Immature natural killer cell (primary cell): ENCODE data around the gene EXOC2. TPM values are rescaled to one million over a fixed set of nuclear protein-coding genes. Genes with fewer than 3 reads are reported as not detected.
"Not testable (repeated sequence)": the region's sequence is repeated elsewhere in the genome, so short reads cannot be mapped to it uniquely, and the experiment has no call there.

ENCODE experiments used
- DNase-seq, 3 donors: peaks; one replicate each; pipeline ENCODE4 v3.0.0; 2022; ENCODE audit warnings: mixed read lengths in 1 of 3
- H3K27ac Mint-ChIP-seq, 6 donors: one replicate each; pipeline ENCODE4 v1.8.0; 2020; ENCODE audit warnings: mixed read lengths in 6 of 6, mild to moderate bottlenecking in 5 of 6, inconsistent platforms in 4 of 6, moderate library complexity in 3 of 6
- H3K27me3 Mint-ChIP-seq, 3 donors: one replicate each; pipeline ENCODE4 v1.8.0; 2020 to 2021; ENCODE audit warnings: low read depth in 3 of 3, mild to moderate bottlenecking in 3 of 3, mixed read lengths in 3 of 3, moderate library complexity in 3 of 3, inconsistent platforms in 1 of 3
- H3K36me3 Mint-ChIP-seq, 3 donors: one replicate each; pipeline ENCODE4 v1.8.0; 2020; ENCODE audit warnings: mixed read lengths in 3 of 3, inconsistent platforms in 2 of 3, mild to moderate bottlenecking in 2 of 3
- H3K4me1 Mint-ChIP-seq, 2 donors: one replicate each; pipeline ENCODE4 v1.8.0; 2020; ENCODE audit warnings: inconsistent platforms in 2 of 2, mild to moderate bottlenecking in 2 of 2, mixed read lengths in 2 of 2, moderate library complexity in 1 of 2
- H3K4me3 Mint-ChIP-seq, 5 donors: one replicate each; pipeline ENCODE4 v1.8.0; 2020; ENCODE audit warnings: mild to moderate bottlenecking in 5 of 5, mixed read lengths in 5 of 5, inconsistent platforms in 3 of 5, moderate library complexity in 3 of 5
- H3K9me3 Mint-ChIP-seq, 6 donors: one replicate each; pipeline ENCODE4 v1.8.0; 2020; ENCODE audit warnings: mild to moderate bottlenecking in 6 of 6, mixed read lengths in 6 of 6, inconsistent platforms in 4 of 6, moderate library complexity in 3 of 6
- polyA plus RNA-seq, 3 donors: library from polyadenylated mRNA; unstranded; fragments of 300-500 nt; fragmentation: Illumina TruSeq; gene quantifications; one replicate each; pipeline ENCODE4 v1.2.3, GENCODE V29; 2021

The EXOC2 gene
- polyA plus RNA-seq, 3 donors from 2014 or later: 23.8 to 33.8 (median 25.6) TPM

GRCh38 chr6:704046-704445 is 11.1 kb upstream of the EXOC2 start:
- Mint-ChIP-seq H3K27ac (no peak overlapping the region), H3K27me3 (peaks cover 0 to 8% (median 8%) of the 10 kb centered on the region in 3 donors), H3K9me3 (no peaks in the 10 kb centered on the region), H3K36me3 (no peaks in the 10 kb centered on the region), H3K4me1 (no peaks in the 10 kb centered on the region), H3K4me3 (no peak overlapping the region)
- DNase-seq: no peak

- DNase-seq: no peak
- H3K4me3 Mint-ChIP-seq: no peak overlapping the region
- H3K4me1 Mint-ChIP-seq: no peaks in the 10 kb centered on the region
- H3K36me3 Mint-ChIP-seq: no peaks in the 10 kb centered on the region
- no peaks in the 10 kb centered on the region for H3K9me3 Mint-ChIP-seq
- peaks cover 0 to 8% (median 8%) of the 10 kb centered on the region in 3 donors for H3K27me3 Mint-ChIP-seq
- H3K27ac Mint-ChIP-seq: no peak overlapping the region
These were observed 10.6 kb upstream of the EXOC2 start for GRCh38 chr6:703552-703951.

DNA sequence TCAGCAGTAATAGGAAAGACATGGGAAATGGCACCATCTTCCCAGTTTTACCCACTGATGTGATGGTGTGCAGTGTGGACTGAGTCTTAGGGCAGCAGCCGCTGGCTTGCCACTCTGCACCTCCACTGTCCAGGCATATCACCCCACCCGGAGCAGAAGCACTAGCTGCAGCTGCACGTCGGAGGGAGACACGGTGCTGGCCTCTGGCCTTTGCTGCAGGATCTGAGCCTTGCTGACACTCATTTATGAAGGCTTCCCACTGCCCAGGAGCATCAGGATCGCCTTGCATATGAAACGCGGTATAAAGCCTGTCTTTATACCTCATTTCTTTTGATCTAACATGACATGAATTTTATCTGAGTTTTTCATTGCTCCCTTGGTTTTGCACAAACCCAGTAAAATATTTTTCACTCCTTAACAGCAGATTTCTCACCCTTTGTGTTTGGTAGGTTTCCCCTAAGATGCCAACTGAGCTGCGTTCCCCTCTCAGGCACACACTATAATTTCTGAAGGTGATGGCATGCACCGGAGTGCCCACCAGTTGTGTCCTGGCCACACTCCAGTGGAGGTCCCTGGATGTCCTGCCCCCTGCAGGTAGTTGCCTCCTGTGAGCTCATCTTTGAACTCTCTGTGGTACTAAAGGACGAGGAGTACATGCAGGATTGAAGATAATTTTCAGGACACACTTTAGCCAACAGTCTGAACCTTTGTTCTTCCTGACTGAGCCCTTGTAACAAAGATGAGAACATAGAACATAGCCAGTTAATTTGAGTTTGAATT is 9.0 kb upstream of the EXOC2 start:
- no peak overlapping the region for H3K4me3 Mint-ChIP-seq
- H3K36me3 Mint-ChIP-seq: no peaks in the 10 kb centered on the region
- H3K27ac Mint-ChIP-seq: no peak overlapping the region
- H3K4me1 Mint-ChIP-seq: no peaks in the 10 kb centered on the region
- no peak for DNase-seq
- H3K9me3 Mint-ChIP-seq: no peaks in the 10 kb centered on the region
- peaks cover 0 to 10% (median 5%) of the 10 kb centered on the region in 3 donors for H3K27me3 Mint-ChIP-seq

GRCh38 chr6:701215-701614 is 8.3 kb upstream of the EXOC2 start:
- Mint-ChIP-seq H3K4me1 (no peaks in the 10 kb centered on the region), H3K4me3 (no peak overlapping the region), H3K27me3 (peaks cover under 1 to 8% (median 2%) of the 10 kb centered on the region in 3 donors), H3K36me3 (no peaks in the 10 kb centered on the region), H3K9me3 (no peaks in the 10 kb centered on the region), H3K27ac (no peak overlapping the region)
- DNase-seq: no peak

- H3K27ac Mint-ChIP-seq: no peak overlapping the region
- H3K4me3 Mint-ChIP-seq: no peak overlapping the region
- no peak for DNase-seq
- peaks cover 2 to 6% (median 3%) of the 10 kb centered on the region in 3 donors for H3K27me3 Mint-ChIP-seq
- no peaks in the 10 kb centered on the region for H3K4me1 Mint-ChIP-seq
- no peaks in the 10 kb centered on the region for H3K36me3 Mint-ChIP-seq
- no peaks in the 10 kb centered on the region for H3K9me3 Mint-ChIP-seq
These were observed 7.6 kb upstream of the EXOC2 start for GRCh38 chr6:700490-700889.

DNA sequence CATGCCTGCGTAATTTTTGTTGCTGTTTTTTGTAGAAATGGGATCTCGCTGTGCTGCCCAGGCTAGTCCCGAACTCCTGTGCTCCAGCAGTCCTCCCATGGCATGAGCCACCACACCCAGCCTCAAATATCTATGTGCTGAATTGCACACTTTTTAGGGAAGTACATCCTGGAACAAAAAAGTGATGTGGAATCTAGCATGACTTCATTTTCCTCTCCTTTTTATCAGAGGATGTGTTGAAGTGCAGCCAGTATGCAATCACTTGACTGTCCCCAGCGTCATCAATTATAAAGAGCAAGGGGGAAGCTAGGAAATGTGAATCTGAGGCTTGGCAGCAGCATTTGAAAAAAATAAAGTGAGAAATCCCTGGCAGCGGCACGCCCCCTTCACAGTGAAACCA is 6.4 kb upstream of the EXOC2 start:
- no peak for DNase-seq
- H3K4me1 Mint-ChIP-seq: no peaks in the 10 kb centered on the region
- H3K4me3 Mint-ChIP-seq: no peak overlapping the region
- no peaks in the 10 kb centered on the region for H3K9me3 Mint-ChIP-seq
- no peak overlapping the region for H3K27ac Mint-ChIP-seq
- no peaks in the 10 kb centered on the region for H3K36me3 Mint-ChIP-seq
- H3K27me3 Mint-ChIP-seq: peaks cover 2 to 4% (median 3%) of the 10 kb centered on the region in 3 donors

GRCh38 chr6:694431-695126 is 1.6 kb upstream of the EXOC2 start:
- H3K4me3 Mint-ChIP-seq: peak overlapping the region in 4 of 5 donors; percentile 25 to 96 (median 70)
- peaks cover 34% of the 10 kb centered on the region in 2 donors for H3K4me1 Mint-ChIP-seq
- not testable (repeated sequence) for H3K9me3 Mint-ChIP-seq

GRCh38 chr6:693723-694009 is 727 bp upstream of the EXOC2 start:
- Mint-ChIP-seq H3K4me1 (peaks cover 35 to 40% of the 10 kb centered on the region in 2 donors), H3K27me3 (peaks cover 2 to 8% (median 6%) of the 10 kb centered on the region in 3 donors), H3K9me3 (no peaks in the 10 kb centered on the region), H3K27ac (peak overlapping the region in 3 of 6 donors; percentile 69 to 87 (median 86)), H3K36me3 (no peaks in the 10 kb centered on the region), H3K4me3 (peak overlapping the region; percentile 57 to 96 (median 95))
- DNase-seq: no peak

More at GRCh38 chr6:694431-695126, 1.6 kb upstream of the EXOC2 start:
- H3K27me3 Mint-ChIP-seq, H3K27ac Mint-ChIP-seq, H3K36me3 Mint-ChIP-seq, DNase-seq: not testable (repeated sequence)

GRCh38 chr6:692356-692851 is 535 bp downstream of the EXOC2 start:
- Mint-ChIP-seq H3K4me1 (peaks cover 35 to 40% of the 10 kb centered on the region in 2 donors), H3K27ac (peak overlapping the region; percentile 84 to 96 (median 92)), H3K4me3 (peak overlapping the region; percentile 89 to 96 (median 93)), H3K36me3 (no peaks in the 10 kb centered on the region), H3K9me3 (no peaks in the 10 kb centered on the region), H3K27me3 (peaks cover 2 to 8% (median 3%) of the 10 kb centered on the region in 3 donors)
- DNase-seq: peak; percentile 63 to 71 (median 67)

DNA sequence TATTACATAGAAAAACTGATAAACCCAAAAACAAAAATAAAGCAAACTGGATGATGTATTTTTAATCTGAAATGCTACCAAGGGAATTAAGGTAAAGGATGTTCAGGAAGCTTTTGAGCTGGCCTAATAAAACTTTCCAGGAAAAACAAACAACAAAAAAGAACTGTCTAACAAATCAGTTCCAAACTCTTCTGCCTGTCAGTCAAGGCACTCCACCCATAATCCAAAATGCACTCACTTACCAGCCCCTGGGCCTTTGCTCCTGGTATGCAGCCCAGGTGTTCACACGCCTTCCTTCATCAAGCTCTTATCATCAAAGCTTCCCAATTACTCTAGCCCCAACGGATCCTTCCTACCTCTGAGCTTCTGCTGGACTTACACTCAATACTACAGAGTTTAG is 3.7 kb downstream of the EXOC2 start:
- H3K27ac Mint-ChIP-seq: no peak overlapping the region
- no peak overlapping the region for H3K4me3 Mint-ChIP-seq
- peaks cover 0 to 5% (median 2%) of the 10 kb centered on the region in 3 donors for H3K27me3 Mint-ChIP-seq
- no peaks in the 10 kb centered on the region for H3K36me3 Mint-ChIP-seq
- DNase-seq: no peak
- H3K4me1 Mint-ChIP-seq: peaks cover 45 to 55% of the 10 kb centered on the region in 2 donors
- H3K9me3 Mint-ChIP-seq: no peaks in the 10 kb centered on the region

GRCh38 chr6:686497-686896 is 6.4 kb downstream of the EXOC2 start:
- Mint-ChIP-seq H3K9me3 (no peaks in the 10 kb centered on the region), H3K4me1 (peaks cover 43 to 57% of the 10 kb centered on the region in 2 donors), H3K4me3 (no peak overlapping the region), H3K27ac (no peak overlapping the region), H3K27me3 (peaks cover 0 to 2% (median 0%) of the 10 kb centered on the region in 3 donors), H3K36me3 (no peaks in the 10 kb centered on the region)
- no peak for DNase-seq

GRCh38 chr6:684831-685636 is 7.9 kb downstream of the EXOC2 start:
- peaks cover 0 to 2% (median 0%) of the 10 kb centered on the region in 3 donors for H3K27me3 Mint-ChIP-seq
- H3K4me3 Mint-ChIP-seq: peak overlapping the region in 4 of 5 donors; percentile 7 to 52 (median 33)
- peaks cover 42 to 61% of the 10 kb centered on the region in 2 donors for H3K4me1 Mint-ChIP-seq

DNA sequence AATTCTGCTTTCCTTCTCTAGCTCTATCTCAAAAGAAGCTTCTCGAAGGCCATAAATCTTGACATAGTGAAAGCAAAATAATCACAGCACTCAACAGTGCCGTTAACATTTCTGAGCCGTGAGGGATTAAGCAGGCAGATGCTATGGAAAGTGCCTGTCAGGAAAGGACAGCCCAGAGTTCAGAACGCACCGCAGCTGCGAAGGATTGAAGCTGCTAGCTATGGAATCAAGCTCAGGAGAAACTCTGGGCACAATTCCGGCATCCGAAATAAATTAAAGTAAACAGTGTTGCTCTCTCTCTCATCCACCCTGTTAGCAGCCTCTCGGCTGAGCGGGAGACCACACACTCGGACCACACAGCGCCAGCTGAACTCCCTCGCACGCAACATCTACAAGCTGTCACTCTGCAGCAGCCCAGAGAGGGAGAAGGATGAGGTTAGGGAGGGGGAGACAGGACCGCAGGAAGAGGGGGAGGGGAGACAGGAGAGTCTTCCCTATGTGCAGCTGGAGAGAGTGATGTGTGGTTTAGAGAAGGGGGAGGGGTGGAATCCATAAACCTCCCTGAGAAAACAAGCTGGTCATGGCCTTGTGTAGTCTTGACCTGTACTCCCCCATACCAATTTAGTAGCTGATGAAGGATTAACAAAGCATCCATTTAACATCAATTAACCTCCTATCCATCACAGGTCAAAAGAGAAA is 9.0 kb downstream of the EXOC2 start:
- Mint-ChIP-seq H3K36me3 (no peaks in the 10 kb centered on the region), H3K4me1 (peaks cover 41 to 60% of the 10 kb centered on the region in 2 donors), H3K4me3 (peak overlapping the region in 4 of 5 donors; percentile 26 to 72 (median 51)), H3K27ac (peak overlapping the region in 2 of 6 donors; percentile 63 to 68), H3K27me3 (peaks cover 0 to 2% (median 0%) of the 10 kb centered on the region in 3 donors), H3K9me3 (no peaks in the 10 kb centered on the region)
- DNase-seq: no peak

More at GRCh38 chr6:684831-685636, 7.9 kb downstream of the EXOC2 start:
- no peaks in the 10 kb centered on the region for H3K36me3 Mint-ChIP-seq
- H3K9me3 Mint-ChIP-seq: no peaks in the 10 kb centered on the region
- no peak for DNase-seq
- H3K27ac Mint-ChIP-seq: peak overlapping the region in 4 of 6 donors; percentile 7 to 76 (median 52)
